ENCODE data around the gene FCSK. TPM values are rescaled to one million over a fixed set of nuclear protein-coding genes. Genes with fewer than 3 reads are reported as not detected.
A peak's percentile ranks its signal among the peaks of the same experiment; 100 is the strongest.
"Not testable (repeated sequence)": the region's sequence is repeated elsewhere in the genome, so short reads cannot be mapped to it uniquely, and the experiment has no call there.

FCSK gene
- polyA plus RNA-seq = 10 to 100 TPM; 19.6 to 43.5 (median 24.4) TPM
- long read RNA-seq, donor 1 = 0 reads
- long read RNA-seq, donor 2, full-length matches to known transcripts = 1 of 1 reads
- long read RNA-seq, donor 2, partial matches to known transcripts = 0 of 1 reads
- long read RNA-seq, donor 2, other reads (novel, unspliced or antisense) = 0 of 1 reads
- long read RNA-seq, donor 3 = 0 reads
- long read RNA-seq, donor 4 = 0 reads
- long read RNA-seq, donor 5 = 0 reads
- long read RNA-seq, donor 6, full-length matches to known transcripts = 1 of 19 reads
- long read RNA-seq, donor 6, partial matches to known transcripts = 18 of 19 reads
- long read RNA-seq, donor 6, other reads (novel, unspliced or antisense) = 0 of 19 reads
- long read RNA-seq, donor 7 = 0 reads
- long read RNA-seq, donor 8 = 0 reads
- long read RNA-seq, donor 9 = 0 reads
- long read RNA-seq, donor 10, partial matches to known transcripts = 12 of 12 reads
- long read RNA-seq, donor 10, other reads (novel, unspliced or antisense) = 0 of 12 reads

GRCh38 chr16:70454222-70455034 lies at the start of gene FCSK:
Gene FCSK (plus strand): TSS chr16:70454595. CDS start chr16:70463191, 8,596 bp downstream.
- peak; percentile 82 to 90 for DNase-seq
- Histone ChIP-seq H3K4me1 (ENCODE audit: control insufficient read depth in 3 of 3, insufficient read depth in 2 of 3, low read depth in 1 of 3, low read length in 2 of 3) (peaks cover 0 to 19% (median 5%) of the 10 kb centered on the region in 3 donors), H3K36me3 (ENCODE audit: control insufficient read depth in 3 of 3, insufficient read depth in 2 of 3, low read depth in 1 of 3, low read length in 3 of 3) (peaks cover 0 to 3% (median 0%) of the 10 kb centered on the region in 3 donors), H3K9me3 (ENCODE audit: control insufficient read depth in 2 of 2, insufficient read depth in 1 of 2, low read depth in 1 of 2, low read length in 1 of 2) (peaks cover 0 to 5% of the 10 kb centered on the region in 2 donors), H3K4me3 (ENCODE audit: low read depth in 1 of 3, low read length in 3 of 3) (peak within 1 kb of the TSS; percentile 85 to 95 (median 90)), H3K27me3 (ENCODE audit: control insufficient read depth in 3 of 3, insufficient read depth in 3 of 3, low read length in 3 of 3) (no peaks in the 10 kb centered on the region), H3K27ac (ENCODE audit: low read depth in 1 of 3, low read length in 2 of 3) (peak within 1 kb of the TSS; percentile 93 to 97 (median 96))
- 0% methylated on average over 54 to 67 of the region's 67 CpGs for WGBS, 3 donors
- FAIRE-seq = no peak

DNA sequence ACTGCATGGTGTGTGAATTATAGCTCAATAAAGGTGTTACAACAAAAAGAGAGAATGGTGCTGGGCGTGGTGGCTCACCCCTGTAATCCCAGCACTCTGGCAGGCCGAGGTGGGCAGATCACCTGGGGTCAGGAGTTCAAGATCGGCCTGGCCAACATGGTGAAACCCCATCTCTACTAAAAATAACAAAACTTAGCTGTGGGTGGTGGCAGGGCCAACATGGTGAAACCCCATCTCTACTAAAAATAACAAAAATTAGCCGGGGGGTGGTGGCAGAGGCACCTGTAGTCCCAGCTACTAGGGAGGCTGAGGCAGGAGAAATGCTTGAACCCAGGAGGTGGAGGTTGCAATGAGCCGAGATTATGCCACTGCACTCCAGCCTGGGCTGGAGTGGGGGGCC lies 48.3 kb upstream of the FCSK start:
- not testable (repeated sequence) for H3K4me3 ChIP-seq (ENCODE audit: low read depth in 1 of 3, low read length in 3 of 3); H3K27ac ChIP-seq (ENCODE audit: low read depth in 1 of 3, low read length in 2 of 3); H3K9me3 ChIP-seq (ENCODE audit: control insufficient read depth in 2 of 2, insufficient read depth in 1 of 2, low read depth in 1 of 2, low read length in 1 of 2); H3K27me3 ChIP-seq (ENCODE audit: control insufficient read depth in 3 of 3, insufficient read depth in 3 of 3, low read length in 3 of 3); FAIRE-seq; DNase-seq
- peaks cover 0 to 23% (median 3%) of the 10 kb centered on the region in 3 donors for H3K4me1 ChIP-seq (ENCODE audit: control insufficient read depth in 3 of 3, insufficient read depth in 2 of 3, low read depth in 1 of 3, low read length in 2 of 3)
- WGBS, 3 donors = 84 to 88% (median 86%) methylated on average over 5 of the region's 5 CpGs
- peaks cover 0 to 61% (median 0%) of the 10 kb centered on the region in 3 donors for H3K36me3 ChIP-seq (ENCODE audit: control insufficient read depth in 3 of 3, insufficient read depth in 2 of 3, low read depth in 1 of 3, low read length in 3 of 3)

GRCh38 chr16:70407811-70408274 lies 46.6 kb upstream of the FCSK start:
- H3K9me3 ChIP-seq (ENCODE audit: control insufficient read depth in 2 of 2, insufficient read depth in 1 of 2, low read depth in 1 of 2, low read length in 1 of 2) = no peaks in the 10 kb centered on the region
- DNase-seq (no peak), FAIRE-seq (no peak)
- 75 to 93% (median 87%) methylated on average over 9 to 10 of the region's 10 CpGs for WGBS, 3 donors
- no peak overlapping the region for H3K4me3 ChIP-seq (ENCODE audit: low read depth in 1 of 3, low read length in 3 of 3)
- H3K4me1 ChIP-seq (ENCODE audit: control insufficient read depth in 3 of 3, insufficient read depth in 2 of 3, low read depth in 1 of 3, low read length in 2 of 3) = peaks cover 0 to 23% (median 3%) of the 10 kb centered on the region in 3 donors
- H3K27ac ChIP-seq (ENCODE audit: low read depth in 1 of 3, low read length in 2 of 3) = peak overlapping the region in 1 of 3 donors; percentile 35
- no peaks in the 10 kb centered on the region for H3K27me3 ChIP-seq (ENCODE audit: control insufficient read depth in 3 of 3, insufficient read depth in 3 of 3, low read length in 3 of 3)
- H3K36me3 ChIP-seq (ENCODE audit: control insufficient read depth in 3 of 3, insufficient read depth in 2 of 3, low read depth in 1 of 3, low read length in 3 of 3) = peaks cover 0 to 71% (median 0%) of the 10 kb centered on the region in 3 donors

GRCh38 chr16:70410734-70411133 lies 43.7 kb upstream of the FCSK start:
- Histone ChIP-seq H3K36me3 (ENCODE audit: control insufficient read depth in 3 of 3, insufficient read depth in 2 of 3, low read depth in 1 of 3, low read length in 3 of 3) (peaks cover 0 to 60% (median 0%) of the 10 kb centered on the region in 3 donors), H3K27me3 (ENCODE audit: control insufficient read depth in 3 of 3, insufficient read depth in 3 of 3, low read length in 3 of 3) (no peaks in the 10 kb centered on the region), H3K4me1 (ENCODE audit: control insufficient read depth in 3 of 3, insufficient read depth in 2 of 3, low read depth in 1 of 3, low read length in 2 of 3) (peaks cover 0 to 31% (median 0%) of the 10 kb centered on the region in 3 donors), H3K27ac (ENCODE audit: low read depth in 1 of 3, low read length in 2 of 3) (no peak overlapping the region), H3K4me3 (ENCODE audit: low read depth in 1 of 3, low read length in 3 of 3) (no peak overlapping the region), H3K9me3 (ENCODE audit: control insufficient read depth in 2 of 2, insufficient read depth in 1 of 2, low read depth in 1 of 2, low read length in 1 of 2) (no peaks in the 10 kb centered on the region)
- no peak for FAIRE-seq
- no peak for DNase-seq
- 90 to 98% (median 95%) methylated on average over 6 of the region's 6 CpGs for WGBS, 3 donors

GRCh38 chr16:70412385-70412784 lies 42.0 kb upstream of the FCSK start:
- Histone ChIP-seq H3K4me3 (ENCODE audit: low read depth in 1 of 3, low read length in 3 of 3) (no peak overlapping the region), H3K36me3 (ENCODE audit: control insufficient read depth in 3 of 3, insufficient read depth in 2 of 3, low read depth in 1 of 3, low read length in 3 of 3) (peaks cover 0 to 48% (median 0%) of the 10 kb centered on the region in 3 donors), H3K27me3 (ENCODE audit: control insufficient read depth in 3 of 3, insufficient read depth in 3 of 3, low read length in 3 of 3) (no peaks in the 10 kb centered on the region), H3K27ac (ENCODE audit: low read depth in 1 of 3, low read length in 2 of 3) (no peak overlapping the region), H3K4me1 (ENCODE audit: control insufficient read depth in 3 of 3, insufficient read depth in 2 of 3, low read depth in 1 of 3, low read length in 2 of 3) (peaks cover 0 to 40% (median 3%) of the 10 kb centered on the region in 3 donors), H3K9me3 (ENCODE audit: control insufficient read depth in 2 of 2, insufficient read depth in 1 of 2, low read depth in 1 of 2, low read length in 1 of 2) (no peaks in the 10 kb centered on the region)
- DNase-seq = no peak
- WGBS, 3 donors = 88 to 95% (median 93%) methylated on average over 8 of the region's 8 CpGs
- no peak for FAIRE-seq

GRCh38 chr16:70413572-70413971 lies 40.8 kb upstream of the FCSK start:
- peaks cover 0 to 48% (median 0%) of the 10 kb centered on the region in 3 donors for H3K36me3 ChIP-seq (ENCODE audit: control insufficient read depth in 3 of 3, insufficient read depth in 2 of 3, low read depth in 1 of 3, low read length in 3 of 3)
- not testable (repeated sequence) for H3K4me3 ChIP-seq (ENCODE audit: low read depth in 1 of 3, low read length in 3 of 3); H3K9me3 ChIP-seq (ENCODE audit: control insufficient read depth in 2 of 2, insufficient read depth in 1 of 2, low read depth in 1 of 2, low read length in 1 of 2); FAIRE-seq; H3K27me3 ChIP-seq (ENCODE audit: control insufficient read depth in 3 of 3, insufficient read depth in 3 of 3, low read length in 3 of 3); DNase-seq
- WGBS, 3 donors = 93 to 98% (median 95%) methylated on average over 4 to 5 of the region's 5 CpGs
- peak overlapping the region in 1 of 3 donors; percentile 29 for H3K27ac ChIP-seq (ENCODE audit: low read depth in 1 of 3, low read length in 2 of 3)
- peaks cover 0 to 33% (median 10%) of the 10 kb centered on the region in 3 donors for H3K4me1 ChIP-seq (ENCODE audit: control insufficient read depth in 3 of 3, insufficient read depth in 2 of 3, low read depth in 1 of 3, low read length in 2 of 3)

DNA sequence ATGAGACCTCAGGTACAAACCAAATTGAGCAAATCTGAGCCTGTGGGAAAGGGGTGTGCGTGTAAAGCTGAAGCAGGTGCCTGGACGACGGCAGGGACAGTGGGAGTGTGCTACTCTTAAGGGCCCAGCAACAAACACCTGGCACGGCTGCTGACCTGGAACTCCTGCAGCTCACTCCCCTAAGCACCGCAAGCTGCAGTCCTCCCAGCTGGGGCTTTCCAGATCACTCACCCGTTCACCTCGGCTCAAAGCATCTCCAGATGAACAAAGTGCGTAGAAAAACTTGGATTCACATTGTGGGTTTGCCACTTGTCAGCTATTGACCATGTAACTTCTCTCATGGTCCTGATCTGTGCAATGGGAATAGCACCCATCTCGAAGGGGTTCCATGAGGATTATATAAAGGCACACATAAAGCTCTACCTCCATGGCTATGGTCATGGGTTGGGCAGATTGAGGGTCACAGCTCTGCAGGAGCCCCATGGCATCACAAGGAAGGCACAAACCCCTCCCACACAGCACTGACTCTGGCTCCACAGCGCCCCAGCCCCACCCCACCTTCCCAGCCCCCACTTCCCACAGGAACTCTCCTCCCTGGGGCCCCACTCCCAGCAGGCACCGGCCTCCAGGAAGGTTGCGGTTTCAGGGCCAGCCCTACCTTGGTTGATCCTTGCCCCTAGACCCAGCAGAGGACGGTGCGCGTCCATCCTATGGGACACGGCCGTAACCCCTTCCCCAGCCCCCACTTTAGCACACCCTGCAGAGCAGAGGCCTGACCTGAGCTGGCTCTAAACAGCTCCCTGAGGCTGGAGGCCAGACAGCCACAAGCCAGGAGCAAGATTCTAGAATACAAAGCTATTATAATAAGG lies 37.4 kb upstream of the FCSK start:
- Histone ChIP-seq H3K36me3 (ENCODE audit: control insufficient read depth in 3 of 3, insufficient read depth in 2 of 3, low read depth in 1 of 3, low read length in 3 of 3) (peaks cover 0 to 57% (median 2%) of the 10 kb centered on the region in 3 donors), H3K27ac (ENCODE audit: low read depth in 1 of 3, low read length in 2 of 3) (peak overlapping the region; percentile 35 to 92 (median 79))
- peak; percentile 61 to 90 for DNase-seq

More for the DNA sequence above, 37.4 kb upstream of the FCSK start:
- FAIRE-seq = no peak
- Histone ChIP-seq H3K27me3 (ENCODE audit: control insufficient read depth in 3 of 3, insufficient read depth in 3 of 3, low read length in 3 of 3) (no peaks in the 10 kb centered on the region), H3K4me1 (ENCODE audit: control insufficient read depth in 3 of 3, insufficient read depth in 2 of 3, low read depth in 1 of 3, low read length in 2 of 3) (peaks cover 15 to 55% (median 29%) of the 10 kb centered on the region in 3 donors), H3K4me3 (ENCODE audit: low read depth in 1 of 3, low read length in 3 of 3) (peak overlapping the region in 1 of 3 donors; percentile 58), H3K9me3 (ENCODE audit: control insufficient read depth in 2 of 2, insufficient read depth in 1 of 2, low read depth in 1 of 2, low read length in 1 of 2) (no peaks in the 10 kb centered on the region)
- 30 to 63% (median 54%) methylated on average over 17 of the region's 17 CpGs for WGBS, 3 donors
